Kidney capillary endothelial cell (primary cell): Measurements from ENCODE around the gene STXBP5L.
"Not testable (repeated sequence)": the region's sequence is repeated elsewhere in the genome, so short reads cannot be mapped to it uniquely, and the experiment has no call there.

ENCODE experiments used
- DNase-seq: peaks from one replicate; pipeline ENCODE4 v3.0.0-alpha.2; 2018; ENCODE audit warnings: low spot score

Gene STXBP5L

DNA sequence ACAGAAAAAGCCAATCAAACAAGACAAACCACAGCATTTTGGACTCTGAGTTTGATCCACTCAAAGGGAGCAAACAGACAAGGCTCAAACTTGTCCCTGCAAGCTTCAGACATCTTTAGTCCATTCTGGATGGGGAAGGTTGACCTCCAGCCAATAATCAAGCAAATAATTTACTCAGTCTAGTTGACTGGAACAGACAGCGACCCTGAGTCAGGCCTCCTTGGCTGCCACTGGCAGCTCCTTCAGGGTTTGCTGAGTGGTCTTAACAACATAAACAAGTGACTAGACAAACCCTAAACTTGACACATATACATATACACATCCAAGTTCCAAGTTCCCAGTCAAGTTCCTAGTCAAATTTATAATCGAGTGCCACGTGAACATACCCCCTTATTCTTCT lies 323.9 kb downstream of the STXBP5L start:
- DNase-seq, result no peak

DNA sequence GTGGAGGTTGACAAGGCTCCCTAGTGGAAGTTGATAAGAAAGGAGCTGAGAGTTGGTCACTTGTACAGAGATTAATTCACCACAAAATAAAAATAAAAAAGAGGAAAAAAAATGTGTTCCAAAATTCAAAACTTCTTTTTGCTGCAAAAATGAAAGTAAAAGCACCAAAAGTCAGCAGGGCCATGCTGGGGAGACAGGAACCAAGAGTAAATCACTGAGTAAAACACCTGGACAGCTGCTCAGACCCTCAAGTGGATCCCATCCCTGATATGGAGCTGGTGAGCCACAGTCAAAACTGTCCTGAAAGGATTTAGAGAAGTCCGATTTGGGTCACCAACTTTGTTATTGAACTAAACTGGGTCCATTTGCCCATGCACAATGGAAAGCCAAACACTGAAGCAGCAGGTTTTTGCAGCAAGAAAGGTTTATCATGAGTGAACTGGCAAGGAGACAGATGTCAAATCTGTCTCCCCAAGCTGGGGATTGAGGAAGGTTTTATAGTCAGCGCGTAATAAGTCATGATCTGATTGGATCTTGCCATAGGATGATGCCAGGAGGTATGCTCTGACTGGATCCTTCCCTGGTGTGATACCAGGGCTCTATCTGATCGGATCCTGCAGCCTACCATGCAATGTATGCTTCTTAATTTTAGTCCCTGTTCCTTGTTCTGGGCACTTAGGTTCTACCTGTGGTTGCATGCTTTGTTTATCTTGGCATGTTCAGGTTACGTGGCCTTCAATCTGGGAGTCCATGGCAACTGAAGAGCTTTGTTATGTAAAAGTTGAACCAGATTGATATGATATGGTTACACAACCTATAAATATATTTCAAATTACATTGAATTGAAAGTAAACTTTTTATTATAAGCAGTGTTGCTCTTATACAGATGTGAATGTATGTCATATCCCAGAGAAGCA lies 324.6 kb downstream of the STXBP5L start:
- no peak for DNase-seq

DNA sequence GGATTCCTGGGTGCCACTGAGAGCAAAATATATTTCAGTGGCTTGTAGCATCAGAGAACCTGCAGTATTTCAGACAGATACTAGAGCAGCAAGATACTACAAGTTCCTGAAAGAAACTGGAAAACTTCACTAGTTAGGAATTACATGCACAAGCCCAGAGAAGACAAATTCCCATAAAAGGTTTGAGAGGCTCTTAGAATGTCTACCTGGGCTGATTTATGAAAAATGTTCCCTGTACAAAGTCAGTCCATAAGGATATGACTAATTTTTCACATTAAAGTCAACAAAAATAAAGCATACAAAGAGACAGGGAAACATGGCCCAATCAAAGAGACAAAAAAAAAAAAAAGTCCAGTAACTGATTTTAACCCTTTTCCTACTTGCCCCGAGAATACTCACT lies 335.2 kb downstream of the STXBP5L start:
- DNase-seq, result no peak

DNA sequence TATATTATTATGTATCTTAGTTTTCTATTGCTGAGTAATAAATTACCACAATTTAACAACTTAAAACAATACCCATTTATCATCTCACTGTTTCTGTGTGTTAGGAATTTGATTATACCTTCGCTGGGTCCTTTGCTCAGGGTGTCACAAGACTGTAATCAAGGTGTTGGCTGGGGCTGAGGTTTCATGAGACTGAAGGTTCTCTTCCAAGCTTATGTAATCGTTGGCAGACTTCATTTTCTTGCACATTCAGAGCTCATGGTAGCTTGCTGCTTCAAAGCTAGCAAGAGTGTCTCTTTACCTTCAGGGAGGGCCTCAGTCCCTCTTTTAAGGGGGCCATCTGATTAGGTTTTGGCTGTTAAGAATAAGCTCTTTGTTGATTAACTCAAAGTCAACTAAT lies 344.7 kb downstream of the STXBP5L start:
- no peak for DNase-seq

DNA sequence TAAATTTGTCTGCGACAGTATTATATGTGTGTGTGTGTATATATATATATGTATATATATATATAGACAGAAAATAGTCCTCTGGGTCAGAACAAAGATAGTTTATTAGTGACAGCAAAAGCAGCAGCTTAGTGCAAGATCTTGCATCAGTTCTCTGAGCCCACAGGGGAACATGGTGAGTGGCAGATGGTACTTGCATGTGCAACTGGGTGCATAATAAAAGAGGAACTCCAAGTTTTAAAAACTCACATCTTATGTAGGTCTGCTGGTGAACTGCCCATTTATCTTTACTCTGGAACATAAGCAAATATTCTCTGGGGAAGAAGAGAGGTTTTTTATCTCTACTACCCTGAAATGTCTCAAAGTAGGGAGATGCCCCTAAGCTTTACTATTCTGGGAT lies 361.4 kb downstream of the STXBP5L start:
- DNase-seq, result no peak

DNA sequence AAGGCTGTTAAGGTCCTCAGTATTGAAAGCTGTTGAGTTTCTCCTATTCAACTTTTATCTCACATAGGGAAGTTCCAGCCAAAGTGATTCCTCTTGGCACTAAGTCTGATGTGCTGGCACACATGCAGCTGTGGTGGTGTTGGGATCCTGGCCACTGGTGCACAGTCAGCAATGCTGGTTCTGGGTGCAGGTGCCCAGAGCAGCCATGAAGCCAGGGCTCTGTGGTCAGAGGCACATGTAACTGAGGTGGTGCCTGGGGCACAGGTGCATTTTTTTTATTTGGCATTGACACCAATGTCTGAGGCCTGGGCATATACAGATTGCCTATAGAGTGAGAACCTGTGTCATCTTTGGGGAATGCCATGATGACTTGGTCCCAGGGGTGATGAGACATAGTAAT lies 366.4 kb downstream of the STXBP5L start:
- no peak for DNase-seq

DNA sequence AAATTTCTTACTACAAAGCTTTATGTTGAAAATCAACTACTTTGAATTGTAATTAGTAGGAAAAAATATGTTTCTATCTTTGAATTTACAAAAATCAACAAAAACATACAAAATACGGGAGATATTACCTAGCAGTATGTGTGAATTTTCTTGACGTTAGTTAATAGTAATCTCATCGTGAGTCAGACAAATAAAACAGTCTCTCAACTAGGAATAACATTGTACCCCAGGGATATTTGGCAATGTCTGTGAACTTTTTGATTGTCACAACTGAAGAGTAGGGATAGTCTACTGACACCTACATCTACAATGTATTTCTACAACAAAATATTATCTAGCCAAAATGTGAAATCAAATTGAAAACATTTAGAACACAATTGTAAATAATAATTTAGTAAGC lies 387.4 kb downstream of the STXBP5L start:
- DNase-seq, result no peak

DNA sequence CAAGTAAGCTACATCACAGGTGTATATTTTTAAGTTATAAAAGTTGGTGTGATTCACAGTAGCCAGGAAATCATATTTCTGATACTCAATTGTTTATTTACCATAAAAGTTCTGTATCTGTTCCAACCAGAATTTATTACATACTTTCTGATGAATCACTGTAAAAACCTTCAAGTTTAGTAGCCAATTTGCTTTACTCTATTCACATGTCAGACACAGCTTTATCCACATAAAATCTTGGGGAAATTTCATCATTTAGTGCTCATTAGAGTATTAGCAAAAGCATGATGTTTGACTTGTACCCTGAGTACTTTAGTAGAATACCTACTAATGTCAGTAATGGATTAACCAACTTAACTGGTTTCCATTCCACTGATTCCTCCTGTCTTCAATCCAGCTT lies 388.0 kb downstream of the STXBP5L start:
- no peak for DNase-seq

DNA sequence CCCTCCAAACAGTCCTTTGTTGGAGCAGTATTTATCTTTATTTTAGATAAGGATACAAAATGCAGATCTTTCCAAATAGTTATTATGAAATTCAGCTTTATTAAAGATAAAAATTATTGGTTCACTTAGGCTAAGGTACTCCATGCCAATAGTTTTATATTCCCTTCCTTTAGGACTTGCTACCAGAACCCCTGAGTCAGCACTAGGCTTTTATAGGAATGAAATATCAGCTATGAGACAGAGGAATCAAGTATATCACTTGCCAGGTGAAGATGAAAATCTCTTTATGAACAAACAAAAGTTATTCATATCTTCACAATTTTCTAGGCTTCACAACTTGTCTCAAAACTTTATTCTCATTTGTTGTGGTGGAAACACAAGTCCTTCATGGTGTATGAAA lies 416.3 kb downstream of the STXBP5L start:
- DNase-seq, result no peak

DNA sequence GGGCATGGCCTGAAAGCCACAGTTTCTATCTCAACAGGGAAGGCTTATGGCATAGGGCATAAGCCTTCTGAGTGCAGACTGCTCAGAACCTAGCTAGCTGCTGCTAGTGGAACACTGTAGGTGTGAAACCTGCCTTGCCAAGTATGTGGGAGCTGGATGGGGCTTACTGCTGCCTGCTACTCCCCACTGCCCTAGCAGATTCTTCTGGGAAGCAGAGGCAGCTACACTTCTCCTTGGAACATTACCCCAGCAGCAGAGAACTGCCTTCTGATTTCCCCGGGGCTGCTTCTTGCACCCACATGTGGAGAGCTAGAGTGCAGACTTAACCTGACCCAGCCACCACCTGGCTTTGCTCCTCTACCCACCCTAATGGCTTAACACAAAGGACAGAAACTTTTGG lies 422.1 kb downstream of the STXBP5L start:
- no peak for DNase-seq

DNA sequence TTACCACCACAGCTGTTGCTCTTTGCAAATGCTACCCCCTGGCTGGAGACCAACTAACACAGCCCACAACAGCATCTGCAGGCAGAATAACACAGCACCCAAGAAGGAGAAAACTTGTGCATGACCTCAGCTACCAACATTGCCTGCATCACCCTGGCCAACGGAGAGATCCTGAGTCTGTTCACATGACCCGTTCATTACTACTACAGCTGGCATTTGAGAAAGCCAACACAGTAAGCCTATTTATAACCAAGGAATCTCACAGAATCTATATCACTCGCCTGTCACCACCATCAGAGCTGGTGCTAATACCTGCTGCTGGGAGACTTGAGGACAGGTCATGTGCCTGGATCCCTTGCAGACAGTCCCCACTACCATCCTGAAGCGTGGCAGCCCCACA lies 422.6 kb downstream of the STXBP5L start:
- DNase-seq, result no peak

DNA sequence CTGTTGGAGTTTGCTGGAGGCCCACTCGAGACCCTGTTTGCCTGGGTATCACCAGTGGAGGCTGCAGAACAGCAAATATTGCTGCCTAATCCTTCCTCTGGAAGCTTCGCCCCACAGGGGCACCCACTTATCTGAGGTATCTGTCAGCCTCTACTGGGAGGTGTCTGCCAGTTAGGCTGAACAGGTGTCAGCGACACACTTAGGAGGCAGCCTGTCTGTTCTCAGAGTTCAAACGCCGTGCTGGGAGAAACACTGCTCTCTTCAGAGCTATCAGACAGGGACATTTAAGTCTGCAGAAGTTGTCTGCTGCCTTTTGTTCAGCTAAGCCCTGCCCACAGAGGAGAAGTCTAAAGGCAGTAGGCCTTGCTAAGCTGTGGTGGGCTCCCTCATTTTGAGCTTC lies 448.0 kb downstream of the STXBP5L start:
- DNase-seq, result not testable (repeated sequence)

DNA sequence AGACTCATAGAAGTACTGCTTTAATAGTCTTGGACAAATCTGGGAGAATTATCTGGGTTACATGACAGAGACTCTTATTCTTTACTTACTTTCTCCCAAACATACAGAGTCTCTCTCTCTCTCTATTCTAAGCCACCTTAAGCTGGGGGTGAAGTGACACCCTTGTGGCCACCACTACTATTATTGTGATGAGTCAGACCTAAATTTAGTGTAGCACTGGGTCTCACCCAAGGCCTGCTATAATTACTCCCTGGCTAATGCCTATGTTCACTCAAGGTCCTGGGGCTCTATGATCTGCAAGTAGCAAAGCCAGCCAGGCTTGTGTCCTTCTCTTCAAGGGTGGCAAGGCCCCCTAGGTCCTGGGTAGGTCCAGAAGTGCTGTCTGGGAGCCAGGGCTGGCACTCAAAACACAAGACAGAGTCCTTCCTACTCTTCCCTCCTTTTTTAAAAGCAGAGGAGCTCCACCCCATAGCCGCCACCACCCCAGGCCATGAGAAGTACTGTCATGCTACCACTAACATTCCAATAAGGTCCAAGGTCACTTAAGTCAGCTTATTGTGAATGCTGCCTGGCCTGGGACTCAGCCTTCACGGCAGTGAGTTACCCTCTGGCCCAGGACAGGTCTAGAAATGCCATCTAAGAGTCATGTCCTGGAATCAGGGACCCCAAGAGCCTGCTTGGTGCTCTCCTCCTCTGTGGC lies 454.2 kb downstream of the STXBP5L start:
- DNase-seq, result no peak

DNA sequence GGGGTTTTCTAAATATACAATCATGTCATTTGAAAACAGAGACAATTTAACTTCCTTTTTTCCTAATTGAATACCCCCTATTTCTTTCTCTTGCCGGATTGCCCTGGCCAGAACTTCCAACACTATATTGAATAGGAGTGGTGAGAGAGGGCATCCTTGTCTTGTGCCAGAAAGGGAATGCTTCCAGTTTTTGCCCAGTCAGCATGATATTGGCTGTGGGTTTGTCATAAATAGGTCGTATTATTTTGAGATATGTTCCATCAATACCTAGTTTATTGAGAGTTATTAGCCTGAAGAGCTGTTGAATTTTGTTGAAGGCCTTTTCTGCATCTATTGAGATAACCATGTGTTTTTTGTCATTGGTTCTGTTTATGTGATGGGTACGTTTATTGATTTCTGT lies 480.3 kb downstream of the STXBP5L start:
- DNase-seq, result not testable (repeated sequence)

DNA sequence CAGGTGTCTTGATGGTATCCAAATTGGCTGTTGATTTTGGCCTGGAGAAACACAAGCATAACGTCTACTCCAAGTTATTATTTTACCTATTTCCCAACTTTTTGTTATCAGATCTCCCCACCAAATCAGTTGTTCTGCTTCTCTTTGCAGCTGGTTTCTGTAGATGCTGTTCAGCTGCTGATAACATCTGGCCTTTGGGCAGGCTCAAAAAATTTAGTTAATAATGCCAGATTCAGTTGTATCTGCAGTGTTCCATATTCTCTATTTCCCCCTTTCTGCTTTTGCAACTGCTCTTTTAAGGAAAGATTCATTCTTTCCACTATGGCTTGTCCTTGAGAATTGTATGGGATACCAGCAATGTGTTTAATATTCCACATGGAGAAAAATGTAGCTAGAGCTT lies 488.0 kb downstream of the STXBP5L start:
- not testable (repeated sequence) for DNase-seq

DNA sequence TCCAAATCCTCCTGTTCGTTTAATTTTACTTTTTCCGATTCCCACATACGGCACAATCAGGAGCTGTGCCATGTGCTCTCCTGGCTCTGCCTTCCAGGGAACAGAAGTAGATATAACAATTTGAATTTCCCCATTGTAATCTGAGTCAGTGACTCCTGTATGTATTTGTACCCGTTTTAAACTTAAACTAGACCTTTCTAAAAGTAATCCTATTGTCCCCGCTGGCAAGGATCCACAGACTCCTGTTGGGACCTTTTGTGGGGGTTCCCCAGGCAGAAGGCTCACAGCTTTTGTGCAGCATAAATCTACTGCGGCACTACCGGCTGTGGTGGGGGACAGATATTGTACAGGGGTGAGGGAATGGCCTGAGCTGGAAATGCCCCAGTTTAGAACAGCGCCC lies 490.0 kb downstream of the STXBP5L start:
- DNase-seq, result not testable (repeated sequence)

DNA sequence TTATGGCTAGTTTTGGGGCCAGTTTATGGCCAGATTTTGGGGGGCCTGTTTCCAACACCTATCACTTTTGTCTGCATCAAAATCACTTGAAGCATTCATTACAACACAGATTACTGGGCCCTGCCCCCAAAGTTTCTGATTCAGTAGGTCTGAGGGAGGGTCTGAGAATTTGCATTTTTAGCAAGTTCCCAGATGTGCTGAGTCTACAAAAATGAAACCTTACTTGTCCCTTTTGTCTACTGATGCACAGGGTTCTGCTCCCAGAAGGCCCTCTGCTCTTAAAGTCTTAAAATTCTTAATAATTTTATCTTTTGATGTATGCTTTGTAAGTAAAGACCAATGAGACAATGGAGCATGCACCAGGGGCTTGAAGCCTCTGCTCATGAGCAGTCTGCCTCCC lies 491.8 kb downstream of the STXBP5L start:
- DNase-seq, result no peak

DNA sequence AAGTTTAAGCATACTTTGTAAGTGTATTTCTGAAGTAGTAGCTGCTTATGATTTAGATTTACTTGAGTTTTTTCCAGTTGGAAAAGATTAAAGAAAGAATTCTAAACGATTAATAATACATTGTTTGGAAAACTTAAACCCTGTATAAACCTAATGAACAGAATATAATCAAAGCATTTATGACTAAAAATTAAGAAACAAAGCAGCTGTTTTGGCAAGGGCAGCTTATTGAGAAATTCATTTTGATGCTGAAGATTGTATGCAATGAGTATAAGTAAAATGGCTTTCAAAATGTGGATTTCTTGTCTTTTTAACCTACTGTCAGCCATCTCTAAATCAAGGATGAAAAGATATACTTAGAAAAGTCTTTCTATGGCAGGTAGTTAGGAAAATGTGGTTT lies 497.6 kb downstream of the STXBP5L start:
- no peak for DNase-seq

DNA sequence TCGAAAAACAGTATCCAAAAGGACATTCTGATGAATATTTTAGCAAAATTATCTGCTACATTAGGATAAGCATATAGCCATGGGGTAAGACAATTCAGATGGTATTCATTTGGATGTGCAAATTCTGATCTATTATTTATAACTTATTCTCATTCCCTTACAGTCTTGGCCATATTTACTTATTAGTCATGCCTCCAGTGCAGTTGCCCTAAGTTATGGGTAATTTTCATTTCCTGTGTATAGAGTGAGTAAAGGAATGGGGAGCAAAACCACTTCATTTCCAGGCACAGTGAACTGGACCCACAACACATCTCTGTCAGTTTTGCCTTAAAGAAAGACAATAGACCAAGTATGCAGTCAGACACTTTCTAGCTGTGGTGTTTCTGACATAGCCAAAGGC lies 503.5 kb downstream of the STXBP5L start:
- DNase-seq, result no peak

DNA sequence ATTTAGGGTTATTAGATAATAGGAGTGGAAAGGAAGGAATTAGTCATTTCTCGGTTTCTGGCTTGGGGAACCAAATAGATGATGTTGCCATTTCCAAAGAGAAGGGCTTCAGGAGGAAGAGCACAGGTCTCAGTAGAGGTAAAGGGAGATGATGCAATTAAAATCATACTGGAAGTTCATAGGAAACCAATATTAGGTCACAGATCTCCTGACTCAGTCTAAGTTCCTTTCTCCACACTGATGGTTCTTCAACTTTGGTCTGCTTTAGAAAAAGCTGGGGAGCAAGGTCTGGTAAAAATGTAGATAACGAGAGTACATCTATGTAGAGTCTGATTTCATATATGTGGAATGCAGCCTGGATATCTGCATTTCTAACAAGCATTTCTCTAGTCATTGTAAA lies 506.9 kb downstream of the STXBP5L start:
- DNase-seq, result no peak

DNA sequence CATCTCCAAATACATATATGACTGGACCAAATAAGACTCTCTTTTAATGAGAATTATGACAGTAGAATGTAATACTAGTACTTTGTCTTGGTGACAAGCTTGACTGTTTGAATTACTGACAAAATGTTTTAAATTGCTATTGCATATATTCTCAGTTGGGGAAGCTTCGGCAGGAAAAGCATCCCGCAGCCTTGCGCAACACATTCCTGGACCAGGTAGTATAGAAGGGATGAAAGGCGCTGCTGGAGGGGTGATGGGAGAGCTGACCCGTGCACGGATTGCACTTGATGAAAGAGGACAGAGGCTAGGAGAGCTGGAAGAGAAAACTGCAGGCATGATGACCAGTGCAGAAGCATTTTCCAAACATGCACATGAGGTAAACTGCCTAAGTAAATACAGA lies 510.2 kb downstream of the STXBP5L start:
- no peak for DNase-seq

DNA sequence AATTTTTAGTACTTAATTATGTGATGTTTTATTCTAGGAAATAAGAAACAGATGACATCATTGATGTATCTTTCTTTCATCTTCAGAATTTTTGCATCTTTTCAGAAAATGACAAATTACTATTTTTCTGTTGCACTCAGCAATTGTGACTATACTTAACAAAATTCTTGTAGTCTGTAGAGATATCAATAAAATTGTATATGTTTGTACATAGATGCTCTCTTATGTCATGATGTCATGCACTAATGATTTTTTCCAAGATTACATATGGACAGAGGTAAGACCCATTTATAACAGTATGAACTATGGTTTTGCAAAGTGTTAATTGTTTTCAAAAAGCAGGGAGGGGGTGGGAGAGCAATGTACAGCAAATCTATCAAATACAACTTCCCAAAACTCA lies 516.5 kb downstream of the STXBP5L start:
- no peak for DNase-seq

DNA sequence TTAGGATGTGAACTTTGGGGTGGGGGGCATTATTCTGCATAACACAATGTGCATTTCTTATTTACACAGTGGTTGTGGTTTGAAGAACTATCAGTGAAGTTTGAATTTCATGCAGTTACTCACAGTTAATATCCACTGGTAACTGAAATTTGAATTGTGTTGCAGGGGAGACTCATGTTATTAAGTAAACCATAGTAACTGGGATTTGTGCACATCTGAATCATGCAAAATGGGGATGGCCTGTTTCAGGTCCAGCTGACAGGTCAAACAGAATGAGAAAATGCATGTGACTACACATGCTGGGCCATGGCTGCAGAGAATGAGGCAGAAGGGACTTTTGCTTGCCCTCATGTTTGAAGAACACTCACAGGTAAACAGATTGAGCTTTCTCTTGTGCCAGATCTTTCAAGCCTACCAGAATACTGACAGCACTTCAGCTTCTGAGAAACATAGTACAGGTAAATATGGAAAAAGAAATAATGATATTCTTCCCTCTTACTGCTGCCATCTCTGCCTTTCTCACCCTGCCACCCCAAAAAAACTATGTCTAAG lies 522.7 kb downstream of the STXBP5L start:
- no peak for DNase-seq
